Peyer's patch (tissue), 4 donors: ENCODE results near the gene DEFB112. TPM values are rescaled to one million over a fixed set of nuclear protein-coding genes. Genes with fewer than 3 reads are reported as not detected.

Experiments used
- DNase-seq, 3 donors: peaks; one replicate each; pipeline ENCODE4 v3.0.0-alpha.2; 2017 to 2019
- H3K27ac ChIP-seq, 4 donors: fragments of 200-600 bp; sonication (generic); one replicate each; pipeline ENCODE4 v1.5.1; 2016 to 2019
- H3K27me3 ChIP-seq, 2 donors: fragments of 200-600 bp; sonication (generic); one replicate each; pipeline ENCODE4 v1.5.1; 2019
- H3K36me3 ChIP-seq, 3 donors: fragments of 200-600 bp; sonication (generic); one replicate each; pipeline ENCODE4 v1.5.1; 2016 to 2019
- H3K4me1 ChIP-seq, 4 donors: fragments of 200-600 bp; sonication (generic); one replicate each; pipeline ENCODE4 v1.5.1; 2016 to 2019
- H3K4me3 ChIP-seq, 4 donors: fragments of 200-600 bp; sonication (generic); 1 replicate in 3 of 4; 2 replicates in 1 of 4; pipeline ENCODE4 v1.5.1; 2016 to 2019; ENCODE audit warnings: mild to moderate bottlenecking in 1 of 4
- H3K9me3 ChIP-seq, 4 donors: fragments of 200-600 bp; sonication (generic); one replicate each; pipeline ENCODE4 v1.5.1; 2016 to 2019; ENCODE audit warnings: mild to moderate bottlenecking in 1 of 4
- POLR2A ChIP-seq, 2 donors: fragments of 450-650 bp; IDR thresholded peaks; one replicate each; pipeline ENCODE4 v1.5.1; 2017; ENCODE audit warnings: antibody characterized with exemption in 2 of 2, mild to moderate bottlenecking in 2 of 2, moderate library complexity in 2 of 2
- total RNA-seq, 4 donors: library from RNA; depleted of rRNA; stranded (reverse); fragments of >200 nt; gene quantifications; one replicate each; pipeline ENCODE4 v1.1.0, GENCODE V29; 2016
- TF ChIP-seq, protein P1 (sequence below), 6 experiments: fragments of 450-650 bp in 4 of 6; fragments of 200-600 bp in 2 of 6; sonication (generic) in 1 of 6; IDR thresholded peaks; one replicate each; pipeline ENCODE4 v1.5.1; 2017 to 2019; ENCODE audit warnings: antibody characterized with exemption in 6 of 6, mild to moderate bottlenecking in 3 of 6, moderate library complexity in 1 of 6

Gene DEFB112
- total RNA-seq, 4 donors from 2014 or later: not detected

DNA sequence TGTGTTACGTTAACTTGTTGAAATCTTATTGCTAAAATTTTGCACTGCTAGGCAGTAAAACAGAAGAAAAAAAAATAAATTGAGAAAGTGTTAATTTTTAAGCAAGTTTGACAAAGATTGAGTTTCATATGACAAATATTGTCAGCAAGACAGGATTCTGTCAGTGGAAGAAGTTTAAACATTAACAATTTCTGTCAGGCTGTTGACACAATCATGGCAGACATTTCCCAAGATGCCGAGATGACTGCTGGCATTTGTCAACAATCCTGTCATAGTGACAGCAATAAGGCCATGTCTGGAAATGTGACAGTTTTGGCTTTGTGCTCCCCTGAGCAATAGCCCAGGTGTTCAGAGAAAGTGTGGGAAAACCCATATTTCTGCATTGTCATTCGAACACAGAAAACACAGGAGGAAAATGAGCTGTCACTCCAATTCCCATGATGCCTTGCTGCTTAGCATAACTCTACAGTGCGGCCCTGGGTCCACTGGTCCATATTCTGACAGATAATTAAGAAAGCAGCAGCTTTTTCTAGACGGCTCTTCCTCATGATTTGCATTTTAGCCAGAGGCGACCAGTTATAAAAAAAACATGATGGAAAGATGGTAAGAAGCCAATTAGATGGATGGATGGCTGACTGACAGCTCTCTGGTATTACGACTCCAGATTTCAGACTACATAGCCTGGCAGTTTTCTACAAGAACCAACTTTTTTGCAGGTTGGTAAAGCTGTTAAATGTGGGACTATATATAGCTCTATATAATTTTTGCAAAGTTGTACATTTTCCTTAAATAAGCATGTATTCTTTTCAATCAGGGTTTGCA lies 43.6 kb upstream of the DEFB112 start:
- Histone ChIP-seq H3K9me3 (no peaks in the 10 kb centered on the region), H3K27me3 (no peaks in the 10 kb centered on the region), H3K36me3 (no peaks in the 10 kb centered on the region), H3K4me3 (no peak overlapping the region), H3K27ac (no peak overlapping the region), H3K4me1 (no peaks in the 10 kb centered on the region)
- no peak for DNase-seq
- TF ChIP-seq, protein P1, sequence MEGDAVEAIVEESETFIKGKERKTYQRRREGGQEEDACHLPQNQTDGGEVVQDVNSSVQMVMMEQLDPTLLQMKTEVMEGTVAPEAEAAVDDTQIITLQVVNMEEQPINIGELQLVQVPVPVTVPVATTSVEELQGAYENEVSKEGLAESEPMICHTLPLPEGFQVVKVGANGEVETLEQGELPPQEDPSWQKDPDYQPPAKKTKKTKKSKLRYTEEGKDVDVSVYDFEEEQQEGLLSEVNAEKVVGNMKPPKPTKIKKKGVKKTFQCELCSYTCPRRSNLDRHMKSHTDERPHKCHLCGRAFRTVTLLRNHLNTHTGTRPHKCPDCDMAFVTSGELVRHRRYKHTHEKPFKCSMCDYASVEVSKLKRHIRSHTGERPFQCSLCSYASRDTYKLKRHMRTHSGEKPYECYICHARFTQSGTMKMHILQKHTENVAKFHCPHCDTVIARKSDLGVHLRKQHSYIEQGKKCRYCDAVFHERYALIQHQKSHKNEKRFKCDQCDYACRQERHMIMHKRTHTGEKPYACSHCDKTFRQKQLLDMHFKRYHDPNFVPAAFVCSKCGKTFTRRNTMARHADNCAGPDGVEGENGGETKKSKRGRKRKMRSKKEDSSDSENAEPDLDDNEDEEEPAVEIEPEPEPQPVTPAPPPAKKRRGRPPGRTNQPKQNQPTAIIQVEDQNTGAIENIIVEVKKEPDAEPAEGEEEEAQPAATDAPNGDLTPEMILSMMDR (IDR thresholded peaks at IDR 0.05): no peak
- TF ChIP-seq POLR2A (IDR thresholded peaks at IDR 0.05): no peak

DNA sequence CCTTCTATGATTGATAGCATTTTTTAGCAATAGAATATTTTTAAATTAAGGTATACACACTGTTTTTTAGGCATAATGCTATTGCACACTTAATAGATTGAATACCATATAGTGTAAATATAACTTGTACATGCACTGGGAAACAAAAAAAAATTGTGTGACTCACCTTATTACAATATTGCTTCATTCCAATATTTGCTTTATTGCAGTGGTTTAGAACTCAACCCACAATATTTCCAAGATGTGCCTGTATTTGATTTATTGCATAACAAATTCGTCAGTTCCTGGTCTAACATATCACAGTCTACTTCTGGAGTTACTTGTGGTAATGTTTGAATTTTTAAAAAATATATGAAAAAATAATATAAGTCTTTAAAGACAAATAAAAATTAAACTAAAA lies 41.9 kb upstream of the DEFB112 start:
- Histone ChIP-seq H3K36me3 (no peaks in the 10 kb centered on the region), H3K27me3 (no peaks in the 10 kb centered on the region), H3K27ac (no peak overlapping the region), H3K4me1 (no peaks in the 10 kb centered on the region), H3K4me3 (no peak overlapping the region), H3K9me3 (no peaks in the 10 kb centered on the region)
- TF ChIP-seq, protein P1 (IDR thresholded peaks at IDR 0.05): no peak
- no peak for TF ChIP-seq POLR2A (IDR thresholded peaks at IDR 0.05)
- DNase-seq: no peak

DNA sequence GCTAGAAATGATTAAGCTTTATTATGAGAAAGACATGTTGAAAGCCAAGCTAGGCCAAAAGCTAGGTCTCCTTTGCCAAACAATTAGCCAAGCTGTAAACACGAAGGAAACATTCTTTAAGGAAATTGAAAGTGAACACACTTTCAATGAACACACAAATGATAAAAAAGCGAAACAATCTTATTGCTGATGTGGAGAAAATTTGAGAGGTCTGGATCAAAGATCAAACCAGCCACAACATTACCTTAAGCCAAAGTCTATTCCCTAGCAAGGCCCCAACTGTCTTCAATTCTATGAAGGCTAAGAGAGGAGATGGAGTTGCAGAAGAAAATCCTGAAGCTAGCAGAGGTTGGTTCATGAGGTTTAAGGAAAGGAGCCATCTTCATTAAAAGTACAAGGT lies 40.2 kb upstream of the DEFB112 start:
- H3K9me3 ChIP-seq: no peaks in the 10 kb centered on the region
- no peak overlapping the region for H3K4me3 ChIP-seq
- no peak for TF ChIP-seq POLR2A (IDR thresholded peaks at IDR 0.05)
- TF ChIP-seq, protein P1 (IDR thresholded peaks at IDR 0.05): no peak
- DNase-seq: no peak
- H3K27me3 ChIP-seq: no peaks in the 10 kb centered on the region
- no peak overlapping the region for H3K27ac ChIP-seq
- no peaks in the 10 kb centered on the region for H3K4me1 ChIP-seq
- H3K36me3 ChIP-seq: no peaks in the 10 kb centered on the region

DNA sequence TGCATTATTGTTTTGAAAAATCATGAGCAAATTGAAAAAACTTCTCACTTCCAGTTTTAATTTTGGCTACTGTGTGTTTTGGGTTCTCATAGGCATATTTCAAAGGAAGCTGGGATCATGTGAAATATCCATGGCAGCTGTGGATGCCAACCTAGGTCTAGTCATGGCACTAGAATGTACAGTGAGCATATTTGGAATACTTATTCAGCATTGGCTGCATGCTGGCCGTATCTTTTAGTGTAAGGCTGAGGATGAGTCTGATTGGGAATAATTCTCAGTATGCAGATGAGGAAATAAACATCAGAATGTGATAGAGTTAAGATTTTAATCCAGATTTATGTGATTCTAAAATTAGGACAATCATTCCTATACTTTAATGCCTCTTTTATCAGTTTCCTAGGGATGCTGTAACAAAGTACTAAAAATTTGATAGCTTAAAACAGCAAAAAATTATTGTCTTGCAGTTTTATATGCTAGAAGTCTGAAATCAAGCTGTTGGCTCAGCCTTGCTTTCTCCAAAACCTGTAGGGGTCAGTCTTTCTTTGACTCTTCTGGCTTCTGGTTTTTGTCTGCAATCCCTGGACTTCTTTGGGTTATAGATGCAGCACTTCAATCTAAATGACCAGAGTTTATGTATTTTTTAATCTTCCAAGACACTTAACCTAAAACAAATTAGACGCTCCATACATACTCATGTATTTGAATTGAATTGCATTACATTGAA lies 37.7 kb upstream of the DEFB112 start:
- no peaks in the 10 kb centered on the region for H3K36me3 ChIP-seq
- H3K4me1 ChIP-seq: no peaks in the 10 kb centered on the region
- no peaks in the 10 kb centered on the region for H3K9me3 ChIP-seq
- no peak overlapping the region for H3K4me3 ChIP-seq
- no peak for DNase-seq
- H3K27ac ChIP-seq: no peak overlapping the region
- no peaks in the 10 kb centered on the region for H3K27me3 ChIP-seq
- TF ChIP-seq, protein P1 (IDR thresholded peaks at IDR 0.05): no peak
- no peak for TF ChIP-seq POLR2A (IDR thresholded peaks at IDR 0.05)

DNA sequence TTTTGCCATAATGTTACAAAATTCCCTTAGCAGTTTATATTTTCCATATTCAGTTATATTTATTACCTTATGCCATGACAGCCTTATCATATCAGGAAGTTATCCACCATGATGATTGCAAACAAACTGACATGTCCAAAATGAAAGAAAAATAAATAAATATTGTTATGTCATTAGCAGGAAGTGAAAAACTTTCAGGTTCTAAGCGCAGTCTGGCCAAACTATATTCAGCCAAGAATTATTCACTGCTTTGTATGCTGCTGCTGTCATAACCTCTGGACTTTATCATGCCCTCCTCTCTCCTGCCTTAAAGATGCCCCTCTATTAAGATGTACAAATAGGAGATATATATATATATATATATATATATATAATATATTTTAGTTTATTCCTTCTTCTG lies 27.7 kb upstream of the DEFB112 start:
- no peak for DNase-seq
- H3K36me3 ChIP-seq: no peaks in the 10 kb centered on the region
- TF ChIP-seq, protein P1 (IDR thresholded peaks at IDR 0.05): no peak
- TF ChIP-seq POLR2A (IDR thresholded peaks at IDR 0.05): no peak
- H3K27me3 ChIP-seq: no peaks in the 10 kb centered on the region
- H3K9me3 ChIP-seq: no peaks in the 10 kb centered on the region
- H3K27ac ChIP-seq: no peak overlapping the region
- H3K4me1 ChIP-seq: no peaks in the 10 kb centered on the region
- H3K4me3 ChIP-seq: no peak overlapping the region
